H1 (cell line): ENCODE results near the gene FOXRED1. TPM values are rescaled to one million over a fixed set of nuclear protein-coding genes. Genes with fewer than 3 reads are reported as not detected.

Source experiments
- CTCF ChIA-PET: fragments of 300-600 bp; sonication (Branson Sonifier 250); formaldehyde crosslinking; loops from one replicate; lab custom pipeline; 2021; ENCODE audit not compliant: partially characterized antibody; lab: Charles Lee
- POLR2A ChIA-PET: fragments of 300-600 bp; sonication (Branson Sonifier 250); formaldehyde crosslinking; loops from one replicate; lab custom pipeline; 2021; ENCODE audit warnings: inconsistent platforms; ENCODE audit not compliant: partially characterized antibody; lab: Charles Lee
- DNase-seq, 2 experiments: peaks; one replicate each; pipeline versions ENCODE4 v3.0.0 to v3.0.0-alpha.2; 2010 to 2022; ENCODE audit warnings: low spot score in 2 of 2, low read depth in 1 of 2, mixed read lengths in 1 of 2
- FAIRE-seq: peaks from 2 replicates; lab custom pipeline; 2011; peaks lifted over from hg19 to GRCh38; lab: Jason Lieb, UNC
- H2AFZ ChIP-seq: 2 replicates; pipeline ENCODE4 v1.8.1; 2012; ENCODE audit warnings: low read length, inconsistent platforms
- H2AK5ac ChIP-seq: 2 replicates; pipeline ENCODE4 v1.6.1; 2013; ENCODE audit warnings: low read depth, low read length
- H2BK120ac ChIP-seq: replicated peaks from 2 replicates; pipeline ENCODE3; 2013; ENCODE audit warnings: low read depth, low read length, inconsistent platforms
- H2BK12ac ChIP-seq: 2 replicates; pipeline ENCODE4 v1.6.1; 2013; ENCODE audit warnings: low read depth, low read length
- H2BK15ac ChIP-seq: 2 replicates; pipeline ENCODE4 v1.6.1; 2013; ENCODE audit warnings: low read length
- H2BK20ac ChIP-seq: 2 replicates; pipeline ENCODE4 v1.6.1; 2013; ENCODE audit warnings: low read length
- H2BK5ac ChIP-seq: 2 replicates; pipeline ENCODE4 v1.6.1; 2013; ENCODE audit warnings: low read depth, low read length
- H3K14ac ChIP-seq: 2 replicates; pipeline ENCODE4 v1.6.1; 2013; ENCODE audit warnings: inconsistent platforms; ENCODE audit not compliant: insufficient read length
- H3K18ac ChIP-seq: 2 replicates; pipeline ENCODE4 v1.6.1; 2013; ENCODE audit warnings: low read length; ENCODE audit errors: extremely low read depth
- H3K23ac ChIP-seq: 2 replicates; pipeline ENCODE4 v1.6.1; 2013; ENCODE audit warnings: inconsistent platforms; ENCODE audit not compliant: insufficient read length
- H3K23me2 ChIP-seq: 2 replicates; pipeline ENCODE4 v1.6.1; 2013; ENCODE audit warnings: low read depth, low read length
- H3K27ac ChIP-seq: 2 replicates; pipeline ENCODE4 v1.6.1; 2011; ENCODE audit warnings: low read depth, low read length, inconsistent platforms
- H3K27me3 ChIP-seq, 4 experiments: replicated peaks in 1 of 4; 1 replicate in 1 of 4; 2 replicates in 3 of 4; pipeline versions ENCODE4 v1.6.1 to v1.8.1; 2011 to 2013; ENCODE audit warnings: low read length in 3 of 4, mild to moderate bottlenecking in 3 of 4, inconsistent platforms in 2 of 4, mixed read lengths in 2 of 4, moderate library complexity in 1 of 4; ENCODE audit not compliant: control insufficient read depth in 3 of 4, insufficient read depth in 3 of 4; ENCODE audit errors: extremely low read depth in 1 of 4
- H3K36me3 ChIP-seq, 4 experiments: 2 replicates each; pipeline versions ENCODE4 v1.6.1 to v1.8.1; 2011 to 2013; ENCODE audit warnings: mild to moderate bottlenecking in 4 of 4, low read length in 3 of 4, moderate library complexity in 2 of 4, control low read depth in 1 of 4, inconsistent platforms in 1 of 4; ENCODE audit not compliant: insufficient read depth in 4 of 4, control insufficient read depth in 2 of 4
- H3K4ac ChIP-seq: replicated peaks from 2 replicates; pipeline ENCODE3; 2013; ENCODE audit warnings: low read length, low read depth, mixed read lengths, inconsistent platforms; ENCODE audit not compliant: insufficient read length
- H3K4me1 ChIP-seq, 4 experiments: replicated peaks in 1 of 4; 1 replicate in 1 of 4; 2 replicates in 3 of 4; pipeline versions ENCODE4 v1.6.1 to v1.8.1; 2011 to 2013; ENCODE audit warnings: low read length in 3 of 4, inconsistent platforms in 2 of 4, mixed read lengths in 1 of 4; ENCODE audit not compliant: insufficient read depth in 4 of 4, control insufficient read depth in 3 of 4
- H3K4me2 ChIP-seq, 2 experiments: 2 replicates each; pipeline versions ENCODE4 v1.6.1 to v1.8.1; 2011 to 2013; ENCODE audit warnings: low read depth in 2 of 2, low read length in 2 of 2, control low read depth in 1 of 2, inconsistent platforms in 1 of 2, mild to moderate bottlenecking in 1 of 2; ENCODE audit not compliant: insufficient read depth in 1 of 2
- H3K4me3 ChIP-seq, 4 experiments: fragments of 200-600, 300-600 bp in 1 of 4; sonication (generic), shearing (Covaris generic), sonication (Bioruptor Twin) in 1 of 4; 2 replicates each; pipeline versions ENCODE4 v1.5.1 to v1.8.1; 2011 to 2016; ENCODE audit warnings: low read length in 4 of 4, low read depth in 3 of 4, control low read depth in 2 of 4, inconsistent platforms in 2 of 4, mild to moderate bottlenecking in 2 of 4, mixed read lengths in 1 of 4, moderate library complexity in 1 of 4; ENCODE audit not compliant: insufficient read depth in 2 of 4; ENCODE audit errors: extremely low read depth in 1 of 4
- H3K56ac ChIP-seq: replicated peaks from 2 replicates; pipeline ENCODE3; 2013; ENCODE audit warnings: low read depth, mild to moderate bottlenecking, mixed read lengths, low read length, inconsistent platforms; ENCODE audit not compliant: insufficient read length
- H3K79me1 ChIP-seq: 2 replicates; pipeline ENCODE4 v1.6.1; 2013; ENCODE audit warnings: low read depth, low read length, control low read depth
- H3K79me2 ChIP-seq, 2 experiments: 2 replicates each; pipeline versions ENCODE4 v1.6.1 to v1.8.1; 2012 to 2013; ENCODE audit warnings: low read length in 2 of 2, mild to moderate bottlenecking in 2 of 2, inconsistent platforms in 1 of 2; ENCODE audit not compliant: insufficient read depth in 2 of 2, control insufficient read depth in 1 of 2
- H3K9ac ChIP-seq, 4 experiments: replicated peaks in 1 of 4; 1 replicate in 1 of 4; 2 replicates in 3 of 4; pipeline versions ENCODE4 v1.6.1 to v1.8.1; 2011 to 2013; ENCODE audit warnings: low read depth in 3 of 4, low read length in 3 of 4, control low read depth in 2 of 4, mild to moderate bottlenecking in 2 of 4, moderate library complexity in 2 of 4, inconsistent platforms in 1 of 4; ENCODE audit errors: extremely low read depth in 1 of 4
- H3K9me3 ChIP-seq, 2 experiments: 2 replicates each; pipeline versions ENCODE4 v1.6.1 to v1.8.1; 2012 to 2013; ENCODE audit warnings: mild to moderate bottlenecking in 2 of 2, moderate library complexity in 2 of 2, control low read depth in 1 of 2, inconsistent platforms in 1 of 2, low read depth in 1 of 2, low read length in 1 of 2, mixed read lengths in 1 of 2; ENCODE audit not compliant: insufficient read depth in 2 of 2
- H4K20me1 ChIP-seq, 2 experiments: replicated peaks in 1 of 2; 2 replicates each; pipeline versions ENCODE3 to v1.8.1; 2011 to 2013; ENCODE audit warnings: inconsistent platforms in 2 of 2, low read length in 2 of 2, mild to moderate bottlenecking in 1 of 2; ENCODE audit not compliant: insufficient read depth in 2 of 2, control insufficient read depth in 1 of 2
- H4K5ac ChIP-seq: 2 replicates; pipeline ENCODE4 v1.6.1; 2013; ENCODE audit warnings: low read length, low read depth, mixed read lengths, inconsistent platforms; ENCODE audit not compliant: insufficient read length
- H4K8ac ChIP-seq: 2 replicates; pipeline ENCODE4 v1.8.0; 2013; ENCODE audit warnings: mild to moderate bottlenecking, moderate library complexity, low read length, inconsistent platforms; ENCODE audit not compliant: insufficient read depth; ENCODE audit errors: extremely low read depth
- H4K91ac ChIP-seq: replicated peaks from 2 replicates; pipeline ENCODE3; 2013; ENCODE audit warnings: low read length, mixed read lengths, inconsistent platforms; ENCODE audit not compliant: insufficient read length
- BACH1 ChIP-seq: IDR thresholded peaks from 2 replicates; pipeline ENCODE4 v1.6.1; 2012; ENCODE audit warnings: low read length, improper control_type of control experiment
- CBX5 ChIP-seq: fragments of 300-800, 300-1000 bp; sonication (generic); IDR thresholded peaks from 2 replicates; pipeline ENCODE4 v1.7.1; 2016; ENCODE audit warnings: antibody characterized with exemption, low read length, low read depth
- CEBPB ChIP-seq: IDR thresholded peaks from 2 replicates; pipeline ENCODE4 v1.6.1; 2012; ENCODE audit warnings: low read depth, low read length
- CHD1 ChIP-seq: IDR thresholded peaks from 2 replicates; pipeline ENCODE4 v1.6.1; 2012; ENCODE audit warnings: low read depth, low read length, improper control_type of control experiment
- FOSL1 ChIP-seq: IDR thresholded peaks from 2 replicates; pipeline ENCODE4 v1.6.1; 2011; ENCODE audit warnings: mild to moderate bottlenecking, low read depth, low read length, moderate library complexity; ENCODE audit not compliant: insufficient read depth
- GTF2F1 ChIP-seq: IDR thresholded peaks from 2 replicates; pipeline ENCODE4 v1.6.1; 2012; ENCODE audit warnings: low read depth, low read length, improper control_type of control experiment, borderline replicate concordance
- RBBP5 ChIP-seq: IDR thresholded peaks from 2 replicates; pipeline ENCODE4 v1.7.1; 2012; ENCODE audit warnings: low read depth, mild to moderate bottlenecking, inconsistent platforms, low read length, moderate library complexity, borderline replicate concordance
- RFX5 ChIP-seq: IDR thresholded peaks from 2 replicates; pipeline ENCODE4 v1.6.1; 2011; ENCODE audit warnings: low read depth, low read length, improper control_type of control experiment, borderline replicate concordance
- RXRA ChIP-seq: IDR thresholded peaks from 2 replicates; pipeline ENCODE4 v1.6.1; 2011; ENCODE audit warnings: low read depth, mild to moderate bottlenecking, low read length, moderate library complexity; ENCODE audit not compliant: insufficient read depth
- TAF1 ChIP-seq: IDR thresholded peaks from 2 replicates; pipeline ENCODE4 v1.6.1; 2011; ENCODE audit warnings: mild to moderate bottlenecking, low read depth, low read length
- TCF12 ChIP-seq: IDR thresholded peaks from 2 replicates; pipeline ENCODE4 v1.6.1; 2011; ENCODE audit warnings: low read depth, mild to moderate bottlenecking, low read length
- YY1 ChIP-seq: IDR thresholded peaks from 2 replicates; pipeline ENCODE4 v1.6.1; 2011; ENCODE audit warnings: low read depth, mild to moderate bottlenecking, low read length
- ZNF274 ChIP-seq: IDR thresholded peaks from 2 replicates; pipeline ENCODE4 v1.7.0; 2012; ENCODE audit warnings: low read length, borderline replicate concordance; ENCODE audit errors: extremely low read depth
- WGBS, 2 experiments: shearing (Covaris generic) in 1 of 2; methylation state at CpG; one replicate each; pipeline versions ENCODE4 v1.1.6 to v1.1.7; 2013 to 2015; ENCODE audit warnings: low lambda C conversion rate in 2 of 2, mixed read lengths in 2 of 2, inconsistent platforms in 1 of 2, low coverage in 1 of 2, missing lambda C conversion rate in 1 of 2; ENCODE audit not compliant: insufficient replicate concordance in 2 of 2, insufficient coverage in 1 of 2, insufficient read length in 1 of 2; ENCODE audit errors: extremely low coverage in 1 of 2, missing lambda C conversion rate in 1 of 2; 5-methylcytosine and 5-hydroxymethylcytosine counted together
- polyA plus RNA-seq, 7 experiments: library from polyadenylated mRNA; depleted of rRNA in 3 of 7; stranded (reverse) in 5 of 7; unstranded in 2 of 7; fragments of >200 nt in 5 of 7; fragments of 200-250 nt in 2 of 7; gene quantifications; 1 replicate in 5 of 7; 2 replicates in 1 of 7; 4 replicates in 1 of 7; pipeline versions ENCODE4 v1.2.1 to v1.2.3, GENCODE V29; 2011 to 2013; ENCODE audit warnings: missing spikeins in 2 of 7, mixed read lengths in 2 of 7
- total RNA-seq: library from RNA; stranded (reverse); fragmentation: NEBNext Ultra II Directional; extraction: Animal tissue kit (Norgen Biotek cat#: 25700); gene quantifications from 2 replicates; pipeline ENCODE4 v1.2.1, GENCODE V29; 2021

The FOXRED1 gene
- total and polyA plus RNA-seq, 2 of the 8 experiments (the other 6 are each of a cell fraction or from before 2014, with no cell fraction given) = 48.8 to 99.4 TPM

DNA sequence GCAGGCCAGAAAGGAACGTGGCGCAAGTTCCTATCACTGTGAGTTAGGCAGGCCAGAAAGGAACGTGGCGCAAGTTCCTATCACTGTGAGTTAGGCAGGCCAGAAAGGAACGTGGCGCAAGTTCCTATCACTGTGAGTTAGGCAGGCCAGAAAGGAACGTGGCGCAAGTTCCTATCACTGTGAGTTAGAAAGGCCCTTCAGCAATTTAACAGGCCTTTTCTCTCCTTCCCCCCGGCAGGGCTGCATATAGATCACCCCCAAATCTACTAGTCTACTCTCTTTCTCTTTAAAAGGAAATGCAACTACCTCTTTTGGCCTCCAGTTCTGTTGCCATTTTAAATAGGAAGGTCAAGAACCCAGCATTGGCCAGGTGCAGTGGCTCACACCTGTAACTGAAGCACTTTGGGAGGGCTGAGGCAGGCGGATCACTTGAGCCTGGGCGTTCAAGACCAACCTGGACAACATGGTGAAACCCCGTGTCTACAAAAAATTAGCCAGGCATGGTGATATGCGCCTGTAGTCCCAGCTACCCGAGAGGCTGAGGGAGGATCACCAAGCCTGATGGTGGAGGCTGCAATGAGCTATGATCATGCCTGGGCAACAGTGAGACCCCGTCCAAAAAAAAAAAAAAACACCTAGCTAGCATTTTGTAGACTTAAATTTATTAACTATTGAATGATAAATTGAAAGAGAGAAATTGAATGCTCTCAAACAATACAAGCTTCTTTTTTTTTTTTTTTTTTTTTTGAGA is 42.4 kb upstream of the FOXRED1 start:
- H2BK15ac ChIP-seq = no peak overlapping the region
- no peak overlapping the region for H2BK20ac ChIP-seq
- no peaks in the 10 kb centered on the region for H3K27me3 ChIP-seq
- H2AFZ ChIP-seq = no peak overlapping the region
- TF ChIP-seq CEBPB (no peak), CBX5 (no peak), RBBP5 (no peak), ZNF274 (no peak), RXRA (no peak), YY1 (no peak), RFX5 (no peak), FOSL1 (no peak), GTF2F1 (no peak), CHD1 (no peak), TCF12 (no peak), BACH1 (no peak), TAF1 (no peak)
- H3K9me3 ChIP-seq = no peaks in the 10 kb centered on the region
- no peak overlapping the region for H3K18ac ChIP-seq
- peaks cover 0 to 6% (median 2%) of the 10 kb centered on the region in 4 experiments; a peak in 2 of 8 replicates for H3K36me3 ChIP-seq
- no peak overlapping the region for H3K27ac ChIP-seq
- H3K14ac ChIP-seq = no peak overlapping the region
- no peak overlapping the region for H2BK12ac ChIP-seq
- no peak overlapping the region for H3K4ac ChIP-seq
- CTCF ChIA-PET = no interaction called here
- peaks cover 0 to 3% of the 10 kb centered on the region in 2 experiments for H4K20me1 ChIP-seq
- no peak overlapping the region for H3K4me3 ChIP-seq
- peaks cover 3 to 58% of the 10 kb centered on the region in 2 experiments; a peak in 3 of 4 replicates for H3K79me2 ChIP-seq
- POLR2A ChIA-PET = no interaction called here
- H2BK5ac ChIP-seq = no peak overlapping the region
- H3K4me1 ChIP-seq = no peaks in the 10 kb centered on the region
- no peak overlapping the region for H2BK120ac ChIP-seq
- FAIRE-seq (no peak), DNase-seq (no peak)
- H3K4me2 ChIP-seq = no peak overlapping the region
- no peak overlapping the region for H4K8ac ChIP-seq
- no peak overlapping the region for H2AK5ac ChIP-seq
- no peak overlapping the region for H3K56ac ChIP-seq
- H3K23ac ChIP-seq = no peak overlapping the region
- H3K23me2 ChIP-seq = no peaks in the 10 kb centered on the region
- WGBS, 2 experiments = 95% methylated on average over 11 of the region's 15 CpGs; no CpG with 5 or more reads in 1 of the 2 experiments
- H4K91ac ChIP-seq = no peak overlapping the region
- H3K79me1 ChIP-seq = peaks cover 9% of the 10 kb centered on the region
- no peak overlapping the region for H4K5ac ChIP-seq
- no peak overlapping the region for H3K9ac ChIP-seq
